Measurements from ENCODE around the gene ZDHHC22.

DNA sequence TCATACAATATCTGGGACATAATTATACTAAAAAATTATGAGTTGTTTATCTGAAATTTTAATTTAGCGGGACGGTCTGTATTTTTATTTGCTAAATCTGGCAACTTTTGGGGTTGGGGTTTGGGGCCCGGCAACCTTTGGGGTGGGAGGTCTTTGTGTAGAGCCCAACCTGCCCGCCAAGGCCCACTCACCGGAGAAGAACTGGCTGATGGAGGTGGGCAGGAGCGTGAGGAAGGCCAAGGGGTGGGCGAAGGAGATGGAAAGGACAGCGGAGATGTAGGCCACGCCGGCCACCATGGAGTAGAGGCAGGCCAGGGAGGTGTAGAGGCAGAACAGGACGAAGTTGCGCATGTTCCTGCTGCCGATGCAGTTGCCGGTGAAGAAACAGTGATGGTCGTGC lies 2.6 kb downstream of the ZDHHC22 start:
- TF ChIP-seq POLR2AphosphoS5 (IDR thresholded peaks at IDR 0.05; ENCODE audit: low read depth, low read length) (no peak), SIN3A (IDR thresholded peaks at IDR 0.05; ENCODE audit: borderline replicate concordance, insufficient read depth, low read depth, low read length) (no peak)
- TF ChIP-seq, protein P1, sequence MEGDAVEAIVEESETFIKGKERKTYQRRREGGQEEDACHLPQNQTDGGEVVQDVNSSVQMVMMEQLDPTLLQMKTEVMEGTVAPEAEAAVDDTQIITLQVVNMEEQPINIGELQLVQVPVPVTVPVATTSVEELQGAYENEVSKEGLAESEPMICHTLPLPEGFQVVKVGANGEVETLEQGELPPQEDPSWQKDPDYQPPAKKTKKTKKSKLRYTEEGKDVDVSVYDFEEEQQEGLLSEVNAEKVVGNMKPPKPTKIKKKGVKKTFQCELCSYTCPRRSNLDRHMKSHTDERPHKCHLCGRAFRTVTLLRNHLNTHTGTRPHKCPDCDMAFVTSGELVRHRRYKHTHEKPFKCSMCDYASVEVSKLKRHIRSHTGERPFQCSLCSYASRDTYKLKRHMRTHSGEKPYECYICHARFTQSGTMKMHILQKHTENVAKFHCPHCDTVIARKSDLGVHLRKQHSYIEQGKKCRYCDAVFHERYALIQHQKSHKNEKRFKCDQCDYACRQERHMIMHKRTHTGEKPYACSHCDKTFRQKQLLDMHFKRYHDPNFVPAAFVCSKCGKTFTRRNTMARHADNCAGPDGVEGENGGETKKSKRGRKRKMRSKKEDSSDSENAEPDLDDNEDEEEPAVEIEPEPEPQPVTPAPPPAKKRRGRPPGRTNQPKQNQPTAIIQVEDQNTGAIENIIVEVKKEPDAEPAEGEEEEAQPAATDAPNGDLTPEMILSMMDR (IDR thresholded peaks at IDR 0.05): no peak
